Stimulated activated CD8-positive, alpha-beta memory T cell treated with anti-CD3 and anti-CD28 coated beads, Interleukin-15, amount 100 ng/mL, for 24 hours (primary cell): ENCODE measurements around the gene RNF13.
"Not testable (repeated sequence)": the region's sequence is repeated elsewhere in the genome, so short reads cannot be mapped to it uniquely, and the experiment has no call there.

Experiments used
- DNase-seq: peaks from one replicate; pipeline ENCODE4 v3.0.0-alpha.2; 2020; ENCODE audit warnings: low read depth

Gene RNF13

DNA sequence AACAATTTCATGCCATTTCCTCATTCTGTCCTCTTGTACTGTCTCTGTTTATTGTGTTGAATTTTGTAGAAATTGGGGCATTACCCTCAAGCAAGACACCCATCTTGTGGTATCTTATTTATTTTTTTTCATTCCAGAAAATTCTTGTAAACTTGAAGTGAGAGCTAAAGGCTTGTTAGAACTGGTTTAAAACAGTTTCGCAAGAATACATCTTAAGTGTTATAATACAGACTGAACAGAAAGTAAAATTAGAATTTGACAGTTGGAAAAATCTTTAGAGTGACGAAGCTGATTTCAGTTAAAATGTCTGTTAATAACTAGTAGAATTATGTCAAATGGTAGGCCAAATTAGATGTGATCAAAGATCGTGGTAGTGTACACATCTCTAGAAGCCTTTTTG lies 26.9 kb downstream of the RNF13 start:
- no peak for DNase-seq

DNA sequence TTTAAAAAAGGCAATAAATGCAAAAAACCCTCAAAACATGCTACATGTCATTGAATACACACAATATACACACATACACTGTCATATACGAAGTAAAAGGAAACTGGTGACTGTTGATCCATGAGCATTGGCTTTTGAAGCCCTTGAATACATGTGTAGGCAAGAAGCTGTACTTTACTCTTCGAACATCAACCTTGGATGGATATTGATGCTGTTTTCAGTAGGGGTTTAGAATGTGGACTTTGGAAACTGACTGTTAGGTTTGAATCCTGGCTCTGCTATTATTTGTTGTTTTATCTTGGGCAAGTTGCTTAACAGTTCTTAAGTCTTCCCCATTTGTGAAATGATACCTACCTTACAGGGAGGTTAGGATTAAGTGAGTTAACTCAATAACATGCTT lies 30.5 kb downstream of the RNF13 start:
- no peak for DNase-seq

DNA sequence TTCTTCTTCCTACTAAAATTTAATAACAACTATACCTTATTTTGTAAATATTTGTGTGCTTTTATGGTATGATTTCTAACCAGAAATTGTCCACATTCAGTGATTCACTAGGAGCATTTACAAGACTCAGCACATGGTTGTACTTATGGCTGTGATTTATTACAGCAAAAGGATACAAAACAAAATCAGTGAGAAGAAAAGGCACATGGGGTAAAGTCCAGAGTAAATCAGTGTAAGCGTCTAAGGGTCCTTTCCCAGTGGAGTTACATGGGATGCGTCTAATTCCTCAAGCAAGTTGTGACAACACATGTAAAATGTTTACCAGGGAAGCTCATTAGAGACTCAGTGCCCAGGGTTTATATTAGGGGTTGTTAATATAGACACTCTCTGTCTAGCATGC lies 31.1 kb downstream of the RNF13 start:
- no peak for DNase-seq

GRCh38 chr3:149845570-149846244 lies 32.7 kb downstream of the RNF13 start:
- no peak for DNase-seq

GRCh38 chr3:149848238-149848637 lies 35.2 kb downstream of the RNF13 start:
- DNase-seq: no peak

DNA sequence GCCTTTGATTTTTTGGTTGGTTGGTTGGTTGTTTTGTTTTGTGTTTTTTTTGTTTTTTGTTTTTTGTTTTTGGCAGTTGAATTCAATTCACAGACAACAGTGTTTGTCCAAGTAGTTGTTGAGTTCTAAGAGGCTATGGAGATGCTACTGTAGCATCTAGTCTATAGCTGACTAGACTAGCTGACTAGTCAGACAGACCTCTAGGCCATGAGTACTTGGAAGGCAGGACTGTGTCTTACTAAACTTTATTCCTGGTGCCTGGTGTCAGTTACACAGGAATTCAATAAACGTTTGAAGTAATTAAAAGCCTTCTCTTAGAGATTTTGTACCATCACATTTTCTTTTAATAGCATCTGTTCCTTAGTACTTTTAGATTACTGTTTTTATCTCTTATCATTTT lies 35.7 kb downstream of the RNF13 start:
- no peak for DNase-seq

DNA sequence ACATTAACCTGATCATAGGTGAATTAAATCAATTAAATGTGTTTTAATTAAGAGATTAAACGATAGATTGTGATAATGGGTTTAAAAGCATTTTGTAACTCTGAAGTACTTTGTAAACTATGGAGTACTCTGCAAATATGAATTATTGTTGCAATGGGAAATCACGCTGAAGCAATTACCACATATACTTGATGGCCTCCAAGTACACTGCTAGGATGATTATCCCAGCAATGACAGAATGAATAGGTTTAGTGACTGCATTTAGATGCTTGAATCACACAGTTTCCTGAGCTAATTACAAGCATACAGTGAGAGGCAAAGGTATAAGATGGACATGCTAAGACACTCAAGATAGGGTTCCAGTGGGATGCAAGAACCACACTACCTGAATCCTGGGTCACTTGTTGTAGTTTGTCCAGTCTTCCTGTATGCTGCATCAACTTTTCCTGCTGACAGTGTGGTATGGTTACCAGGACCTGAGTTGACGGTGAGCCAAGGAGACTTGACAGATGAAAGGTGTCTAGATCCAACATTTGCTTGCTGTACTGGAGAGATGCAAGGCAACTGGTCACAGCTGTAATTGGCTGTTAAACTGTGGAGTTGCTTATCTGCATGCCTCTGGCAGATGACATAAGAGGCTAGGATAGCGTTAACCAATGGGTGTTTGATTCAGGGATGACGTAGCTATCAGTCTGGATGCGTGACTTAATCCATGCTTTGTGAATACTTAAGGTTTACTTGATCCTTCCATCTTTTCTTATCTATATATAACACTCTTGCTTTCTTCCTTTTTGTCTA lies 38.0 kb downstream of the RNF13 start:
- no peak for DNase-seq

GRCh38 chr3:149858911-149859310 lies 45.9 kb downstream of the RNF13 start:
- no peak for DNase-seq

GRCh38 chr3:149860881-149861280 lies 47.9 kb downstream of the RNF13 start:
- DNase-seq: no peak

DNA sequence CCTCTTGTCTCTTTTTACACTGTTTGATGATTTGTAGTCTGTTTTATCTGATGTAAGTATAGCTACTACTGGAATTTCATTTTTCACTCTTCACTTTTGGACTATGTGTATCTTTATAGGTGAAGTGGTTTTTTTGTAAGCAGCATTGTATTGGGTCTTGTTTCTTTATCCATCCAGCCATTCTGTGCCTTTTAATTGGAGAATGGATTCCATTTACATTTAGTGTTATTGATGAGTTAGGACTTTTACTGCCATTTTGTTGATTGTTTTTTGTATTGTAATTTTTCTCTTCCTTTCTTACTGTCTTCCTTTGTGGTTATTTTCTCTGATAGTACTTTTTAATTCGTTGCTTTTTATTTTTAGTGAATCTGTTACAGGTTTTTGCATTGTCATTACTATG lies 54.5 kb downstream of the RNF13 start:
- no peak for DNase-seq

DNA sequence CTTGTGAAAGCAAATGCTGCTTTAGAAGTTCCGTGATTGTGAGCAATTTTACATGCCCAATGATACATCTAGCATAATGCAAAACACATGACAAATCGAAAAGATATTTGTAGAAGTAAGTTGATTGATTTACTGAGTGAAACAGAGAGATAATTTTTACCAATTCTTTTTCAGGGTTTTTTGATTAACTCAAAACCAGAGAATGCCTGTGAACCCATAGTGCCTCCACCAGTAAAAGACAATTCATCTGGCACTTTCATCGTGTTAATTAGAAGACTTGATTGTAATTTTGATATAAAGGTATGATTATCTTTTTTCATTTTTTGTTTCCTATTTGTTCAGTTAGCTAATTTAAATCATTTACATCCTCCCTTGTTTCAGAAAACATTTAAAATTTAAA lies 58.8 kb downstream of the RNF13 start:
- DNase-seq: no peak

DNA sequence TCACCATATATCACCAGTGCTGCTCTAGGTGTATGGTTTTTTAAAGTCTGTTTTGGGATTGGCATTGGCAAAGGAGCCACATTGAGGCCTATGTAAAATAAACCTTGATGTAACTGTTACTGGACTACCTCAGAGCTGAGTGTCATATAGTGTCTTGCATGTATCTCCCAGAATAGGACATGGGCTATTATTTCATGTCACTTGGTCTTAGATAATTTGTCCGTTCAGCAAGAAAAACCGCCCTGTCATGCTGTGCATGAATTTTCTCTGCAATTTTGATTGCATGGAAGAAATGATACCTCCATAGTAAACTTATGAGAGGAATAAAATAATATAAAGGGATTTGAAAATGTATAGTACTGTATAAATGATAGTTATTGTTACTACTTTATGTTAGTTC lies 59.6 kb downstream of the RNF13 start:
- no peak for DNase-seq

- DNase-seq: no peak
Observed at GRCh38 chr3:149877668-149878067, 64.7 kb downstream of the RNF13 start.

GRCh38 chr3:149879872-149880271 lies 66.9 kb downstream of the RNF13 start:
- DNase-seq: no peak

GRCh38 chr3:149881879-149882278 lies 68.9 kb downstream of the RNF13 start:
- DNase-seq: no peak

- no peak for DNase-seq
Observed at GRCh38 chr3:149883134-149883533, 70.1 kb downstream of the RNF13 start.

- DNase-seq: not testable (repeated sequence)
Observed at GRCh38 chr3:149883860-149884259, 70.8 kb downstream of the RNF13 start.

- not testable (repeated sequence) for DNase-seq
Observed at GRCh38 chr3:149884848-149885247, 71.8 kb downstream of the RNF13 start.

DNA sequence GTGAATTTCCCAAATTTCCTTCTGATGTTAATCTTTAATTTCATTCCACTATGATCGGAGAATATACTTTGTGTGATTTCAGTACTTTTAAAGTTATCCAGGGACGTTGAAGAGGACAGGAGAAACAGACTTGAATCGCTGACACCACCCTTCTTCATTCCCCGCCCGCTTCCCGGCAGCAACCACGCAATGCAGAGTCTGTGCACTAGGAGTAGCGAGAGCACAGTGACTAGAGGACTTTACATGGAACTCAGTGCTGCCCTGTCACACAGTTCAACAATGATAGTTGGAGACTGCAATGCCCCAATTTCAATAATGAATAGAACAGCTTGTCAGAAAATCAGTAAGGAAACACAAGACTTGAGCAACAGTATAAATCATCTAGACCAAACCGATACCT lies 73.9 kb downstream of the RNF13 start:
- DNase-seq: no peak

DNA sequence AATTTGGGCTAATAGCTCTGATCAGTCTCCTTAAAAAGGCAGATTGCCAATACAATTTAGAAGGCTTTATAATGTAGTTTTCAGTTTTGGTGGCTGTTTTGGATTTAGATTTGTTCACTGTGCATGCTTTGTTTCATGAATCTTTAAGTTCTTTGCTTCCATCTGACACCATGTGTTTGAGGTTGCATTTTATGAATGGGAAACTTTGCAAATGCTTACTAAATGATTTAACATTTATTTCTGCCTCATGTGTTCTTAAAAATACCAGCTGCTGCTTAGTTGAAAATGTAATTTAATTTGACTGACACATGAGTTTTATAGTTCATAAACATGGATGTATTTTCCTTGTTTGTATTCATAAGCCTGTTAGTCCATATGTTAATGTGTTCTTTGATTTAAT lies 78.6 kb downstream of the RNF13 start:
- DNase-seq: no peak

- no peak for DNase-seq
Observed at GRCh38 chr3:149892371-149892770, 79.4 kb downstream of the RNF13 start.

DNA sequence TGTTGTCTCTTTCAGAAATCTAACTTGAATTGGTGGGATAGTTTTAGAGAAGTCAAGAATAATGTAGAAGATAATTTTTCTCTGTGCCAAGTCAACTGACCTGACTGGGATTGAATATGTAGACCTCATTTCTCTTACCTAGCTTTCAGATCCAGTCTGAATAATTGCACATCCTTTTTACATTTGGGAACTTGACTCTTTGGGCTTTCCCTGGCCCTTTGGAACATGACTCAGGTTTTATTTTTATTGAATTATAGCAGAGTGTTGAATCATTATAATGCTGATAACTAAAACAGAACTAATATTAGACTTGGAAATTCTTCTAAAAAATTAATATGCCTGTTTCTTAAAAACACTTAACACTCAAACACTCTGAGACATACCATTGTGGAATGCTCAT lies 81.2 kb downstream of the RNF13 start:
- no peak for DNase-seq

GRCh38 chr3:149895339-149895738 lies 82.3 kb downstream of the RNF13 start:
- no peak for DNase-seq

GRCh38 chr3:149895769-149896168 lies 82.8 kb downstream of the RNF13 start:
- DNase-seq: no peak
